GM21423 (cell line): ENCODE results near the gene PPID.
"Not testable (repeated sequence)": the region's sequence is repeated elsewhere in the genome, so short reads cannot be mapped to it uniquely, and the experiment has no call there.

Experiments used
- ATAC-seq: cut with Tn5 transposase; IDR thresholded peaks from one replicate; pipeline ENCODE4 v1.9.1; 2021; ENCODE audit warnings: mild to moderate bottlenecking, moderate library complexity; ENCODE audit not compliant: unreplicated experiment

Gene PPID

DNA sequence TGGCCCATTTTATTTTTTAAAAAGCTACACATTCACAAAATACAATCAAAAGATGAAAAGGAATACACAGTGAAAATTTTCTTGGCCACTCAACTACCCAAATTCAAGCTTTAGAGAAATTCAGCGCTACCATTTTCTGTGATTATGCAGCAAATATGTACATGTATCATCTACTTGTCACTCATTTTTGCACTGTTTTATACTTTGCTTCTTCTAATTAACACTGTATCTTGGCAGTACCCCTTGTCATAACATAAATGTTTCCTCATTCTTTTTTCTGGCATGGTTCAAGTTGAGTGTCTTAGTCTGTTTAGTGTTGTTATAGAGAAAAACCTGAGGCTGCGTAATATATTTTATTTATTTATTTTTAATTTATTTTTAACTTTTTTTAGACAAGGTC lies 15.7 kb upstream of the PPID start:
- ATAC-seq: no peak

DNA sequence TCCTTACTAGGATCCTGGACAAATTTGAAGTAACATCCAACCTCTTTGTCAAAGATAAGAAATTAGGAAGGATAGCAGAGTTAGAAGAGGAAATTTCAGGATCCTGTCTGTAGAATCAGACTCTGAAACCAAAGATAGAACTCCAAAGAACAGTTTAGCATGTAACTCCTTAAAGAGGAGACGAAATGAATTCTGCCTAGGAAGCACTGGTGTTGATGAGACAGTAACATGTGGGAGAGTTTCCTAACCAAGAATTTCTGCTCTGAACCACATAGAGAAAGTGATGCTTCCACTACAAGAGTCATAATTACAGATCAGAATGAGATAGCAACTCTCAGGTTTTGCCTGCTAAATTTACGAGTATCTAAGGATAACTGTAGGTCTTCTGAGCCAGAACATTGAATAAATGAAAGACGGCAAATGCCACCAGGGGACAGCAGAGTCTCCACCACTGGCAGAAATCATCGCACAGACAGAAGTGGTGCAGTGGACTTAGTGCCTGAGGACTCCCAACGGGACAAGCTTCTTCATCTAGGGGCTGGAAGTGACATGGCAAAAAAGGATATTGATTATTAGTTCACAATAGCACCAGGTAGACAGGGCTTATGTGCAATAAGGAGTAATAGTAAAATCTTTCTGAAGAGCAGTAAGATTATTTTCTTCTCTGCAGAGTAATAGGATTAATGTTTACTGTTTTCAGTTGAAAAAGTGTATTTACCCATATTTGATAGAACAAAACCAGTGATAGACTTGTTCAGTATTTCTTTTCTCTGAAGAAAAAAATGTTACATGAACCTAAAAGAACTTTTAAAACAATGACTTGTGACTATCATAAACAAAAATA lies 6.7 kb upstream of the PPID start:
- peak; percentile 95 for ATAC-seq

DNA sequence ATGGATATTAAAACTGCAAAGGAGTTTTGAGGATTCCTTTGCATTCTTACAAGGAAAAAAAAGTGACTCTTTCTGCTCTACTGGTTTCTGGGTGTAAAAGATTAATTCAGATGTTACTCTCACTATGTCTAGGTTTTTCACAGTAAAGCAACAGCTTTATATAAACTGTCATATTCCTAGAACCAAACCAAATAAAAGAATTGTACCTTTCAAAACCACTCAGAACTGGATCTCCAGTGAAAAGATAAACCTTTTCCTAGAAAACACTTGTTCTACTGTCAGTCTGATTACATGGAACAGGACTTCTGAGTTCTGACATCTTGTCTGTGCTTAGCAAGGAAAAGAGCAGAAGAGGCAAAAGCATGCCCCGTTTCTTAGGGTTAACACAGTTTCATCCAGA lies 5.0 kb upstream of the PPID start:
- no peak for ATAC-seq

DNA sequence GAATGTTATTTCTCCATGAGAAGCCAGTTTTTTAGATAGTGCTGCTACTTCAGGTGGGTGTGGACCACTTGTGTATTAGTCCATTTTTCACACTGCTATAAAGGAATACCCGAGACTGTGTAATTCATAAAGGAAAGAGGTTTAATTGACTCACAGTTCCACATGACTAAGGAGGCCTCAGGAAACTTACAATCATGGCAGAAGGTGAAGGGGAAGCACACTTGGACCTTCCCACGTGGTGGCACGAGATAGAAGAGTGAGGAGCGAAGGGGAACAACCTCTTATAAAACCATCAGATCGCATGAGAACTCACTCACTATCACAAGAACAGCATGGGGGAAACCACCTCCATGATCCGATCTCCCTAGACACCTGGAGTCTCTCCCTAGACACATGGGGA lies 3.4 kb upstream of the PPID start:
- no peak for ATAC-seq

DNA sequence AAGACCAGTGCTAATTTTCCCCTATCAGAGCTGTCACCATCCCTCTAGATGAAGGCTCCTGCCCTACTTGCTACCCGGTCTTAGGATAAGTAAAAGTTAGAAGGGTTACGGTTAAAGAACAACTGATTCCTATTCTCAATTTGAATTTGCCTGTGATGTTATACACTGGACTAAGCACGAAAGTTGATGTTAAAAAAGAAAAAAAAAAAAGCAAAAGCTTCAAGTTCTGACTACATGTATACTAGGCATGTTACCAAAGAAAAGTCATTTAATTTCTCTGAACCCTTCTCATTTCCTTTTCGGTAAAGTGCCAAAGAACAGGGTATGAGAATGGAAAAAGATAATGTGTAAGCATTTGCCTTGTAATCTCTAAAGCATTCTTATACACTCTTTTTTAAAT lies 1.4 kb upstream of the PPID start:
- ATAC-seq: no peak

DNA sequence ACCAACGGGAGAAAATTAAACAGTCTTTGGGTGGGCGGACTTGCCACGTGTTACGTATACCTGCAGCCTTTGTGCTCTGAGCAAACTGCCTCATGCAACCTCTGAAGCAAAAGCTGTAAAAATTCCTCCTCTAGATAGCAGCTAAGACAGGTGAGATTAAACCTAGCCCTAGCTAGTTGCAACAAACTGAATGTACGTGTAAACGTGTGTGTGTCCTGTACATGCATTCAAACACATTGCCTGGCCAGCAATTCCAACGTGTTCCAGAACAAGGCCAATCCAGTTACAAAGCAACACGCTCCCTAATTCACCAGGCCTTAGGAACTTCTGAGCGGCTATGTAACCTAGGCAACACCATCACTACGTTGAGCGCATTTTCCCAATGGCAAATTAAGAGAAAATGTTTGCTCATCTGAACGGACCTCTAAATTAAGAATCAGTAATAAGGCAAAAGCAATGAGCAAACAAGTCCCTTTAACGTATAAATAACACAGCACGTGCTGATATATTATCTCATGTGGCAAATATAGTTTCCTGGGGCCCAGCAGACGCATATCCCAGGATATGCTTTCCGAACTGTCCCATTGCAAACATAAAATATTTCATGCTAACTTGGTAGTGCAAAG lies 792 bp downstream of the PPID start:
- peak; percentile 3 for ATAC-seq

DNA sequence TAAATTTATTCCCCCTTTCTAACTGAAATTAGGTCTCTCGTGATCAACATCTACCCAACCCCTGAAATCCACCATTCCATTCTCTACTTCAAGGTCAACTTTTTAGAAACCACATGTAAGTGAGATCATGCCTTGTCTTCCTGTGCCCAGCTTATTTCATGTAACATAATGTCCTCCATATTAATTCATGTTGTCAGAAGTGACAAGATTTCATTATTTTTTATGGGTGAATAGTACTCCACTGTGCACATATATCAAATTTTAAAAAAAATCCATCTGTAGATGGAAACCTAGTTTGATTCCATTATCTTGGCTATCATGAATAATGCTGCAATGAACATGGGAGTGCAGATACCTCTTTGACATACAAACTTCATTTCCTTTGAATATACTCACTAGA lies 1.5 kb downstream of the PPID start:
- no peak for ATAC-seq

DNA sequence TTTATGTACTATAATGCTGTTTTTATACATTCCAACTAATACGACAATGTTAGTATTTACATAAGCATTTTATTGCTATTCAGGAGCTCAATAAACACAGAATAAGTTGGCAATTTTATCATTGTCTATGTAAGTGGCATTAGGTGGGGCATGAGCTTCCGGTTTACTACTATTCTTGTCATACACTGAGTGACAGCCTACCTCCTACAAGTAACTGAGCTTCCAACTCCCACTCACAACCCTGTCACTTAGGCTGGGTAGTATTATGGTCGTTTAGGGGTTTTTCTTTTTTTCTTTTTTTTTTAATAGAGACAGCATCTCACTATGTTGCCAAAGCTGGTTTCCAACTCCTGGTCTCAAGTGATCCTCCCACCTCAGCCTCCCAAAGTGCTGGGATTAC lies 7.4 kb downstream of the PPID start:
- ATAC-seq: no peak

DNA sequence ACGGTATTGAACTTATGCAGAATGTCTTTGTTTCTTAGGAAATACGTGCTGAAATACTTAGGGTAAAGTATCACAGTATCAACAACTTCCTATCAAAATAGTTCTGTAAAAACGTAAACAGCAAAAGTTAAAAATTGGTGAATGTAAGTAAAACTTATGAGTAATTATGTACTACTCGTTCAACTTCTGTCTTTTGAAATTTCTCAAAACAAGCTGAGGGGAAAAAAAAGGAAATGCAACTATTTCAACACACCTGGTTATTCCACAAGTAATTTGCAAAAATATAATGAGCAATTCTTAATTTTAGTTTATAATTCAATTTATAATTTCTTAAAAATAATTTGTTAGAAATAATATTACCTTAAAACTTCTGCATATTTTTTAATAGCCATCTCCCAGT lies 8.3 kb downstream of the PPID start:
- ATAC-seq: no peak

DNA sequence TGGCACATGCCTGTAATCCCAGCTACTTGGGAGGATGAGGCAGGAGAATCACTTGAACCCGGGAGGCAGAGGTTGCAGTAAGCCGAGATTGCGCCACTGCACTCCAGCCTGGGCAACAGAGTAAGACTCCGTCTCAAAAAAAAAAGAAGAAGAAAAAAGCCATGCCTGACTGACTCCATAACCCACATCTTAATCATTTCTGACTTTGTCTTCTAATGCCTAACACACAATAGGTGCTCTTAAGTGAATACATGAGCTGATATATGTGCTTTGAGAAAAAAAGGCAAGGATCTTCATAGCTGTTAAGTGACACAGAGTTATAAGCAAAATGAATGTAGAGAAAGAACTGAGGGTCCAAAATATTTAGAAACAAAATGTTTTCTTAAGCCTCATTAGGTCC lies 10.6 kb downstream of the PPID start:
- not testable (repeated sequence) for ATAC-seq

DNA sequence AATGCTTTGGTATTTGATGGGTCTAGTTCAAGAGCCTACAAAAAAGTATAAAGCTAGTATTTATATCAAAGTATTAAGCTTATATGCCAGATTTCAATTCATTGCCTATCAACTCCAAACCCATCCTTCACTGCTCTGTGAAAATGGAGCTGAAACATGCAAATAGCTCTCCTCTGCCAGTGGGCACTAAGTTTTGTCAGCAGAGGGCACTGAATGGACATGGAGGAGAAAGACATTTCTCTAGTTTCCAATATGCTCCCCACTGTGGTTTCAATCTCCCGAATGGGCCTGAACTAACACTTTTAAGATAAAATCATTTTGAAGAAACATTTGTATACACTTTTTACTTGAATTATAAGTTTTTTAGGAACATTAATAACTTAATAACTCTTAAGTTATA lies 12.4 kb downstream of the PPID start:
- ATAC-seq: no peak

DNA sequence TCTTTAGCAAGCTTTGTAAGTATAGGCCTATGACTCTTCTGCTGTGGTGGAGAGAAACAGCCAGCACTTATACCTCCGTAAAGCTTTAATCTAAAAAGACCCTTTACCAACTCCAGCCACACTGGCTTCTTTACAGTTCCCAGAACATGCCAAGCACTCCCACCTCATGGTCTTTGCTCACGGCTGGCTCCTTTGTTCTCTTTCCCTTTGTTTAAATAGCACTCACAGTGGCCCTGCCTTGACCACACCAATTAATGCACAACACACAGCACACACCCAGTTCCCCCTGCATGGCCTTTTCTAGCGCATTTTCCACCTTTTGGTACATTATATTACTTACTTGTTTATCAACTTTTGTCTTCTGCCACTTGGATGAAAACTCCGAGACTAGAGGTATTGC lies 18.9 kb downstream of the PPID start:
- ATAC-seq: no peak

DNA sequence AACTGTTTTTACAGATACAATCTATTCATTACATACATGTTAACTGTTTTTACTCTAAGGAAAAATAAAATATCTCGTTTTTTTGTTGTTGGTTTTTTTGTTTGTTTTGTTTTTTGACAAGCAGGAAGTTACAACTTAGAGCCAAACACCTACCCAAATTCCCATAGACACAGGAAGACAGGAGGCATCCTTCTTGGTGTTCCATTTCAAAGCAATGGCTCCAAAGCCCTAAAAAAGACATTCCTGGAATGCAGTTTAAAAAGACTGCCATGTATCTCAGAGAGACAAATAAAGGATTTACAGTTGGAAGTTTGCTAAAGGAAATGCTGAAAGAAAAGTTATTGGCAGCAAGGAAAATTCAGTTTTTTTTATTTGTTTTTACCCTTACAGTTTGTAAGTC lies 34.4 kb downstream of the PPID start:
- no peak for ATAC-seq

DNA sequence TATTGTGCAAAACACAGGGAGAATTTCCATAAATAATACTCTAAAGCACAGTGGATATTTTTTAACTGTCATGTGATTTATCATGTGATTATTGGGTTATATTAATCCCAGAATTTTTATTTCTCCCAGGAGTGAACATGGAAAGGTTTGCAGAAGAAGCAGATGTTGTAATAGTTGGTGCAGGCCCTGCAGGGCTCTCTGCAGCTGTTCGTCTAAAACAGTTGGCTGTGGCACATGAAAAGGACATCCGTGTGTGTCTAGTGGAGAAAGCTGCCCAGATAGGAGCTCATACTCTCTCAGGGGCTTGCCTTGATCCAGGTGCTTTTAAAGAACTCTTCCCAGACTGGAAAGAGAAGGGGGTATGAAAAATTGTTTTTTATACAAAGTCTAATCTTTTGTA lies 41.1 kb downstream of the PPID start:
- no peak for ATAC-seq

DNA sequence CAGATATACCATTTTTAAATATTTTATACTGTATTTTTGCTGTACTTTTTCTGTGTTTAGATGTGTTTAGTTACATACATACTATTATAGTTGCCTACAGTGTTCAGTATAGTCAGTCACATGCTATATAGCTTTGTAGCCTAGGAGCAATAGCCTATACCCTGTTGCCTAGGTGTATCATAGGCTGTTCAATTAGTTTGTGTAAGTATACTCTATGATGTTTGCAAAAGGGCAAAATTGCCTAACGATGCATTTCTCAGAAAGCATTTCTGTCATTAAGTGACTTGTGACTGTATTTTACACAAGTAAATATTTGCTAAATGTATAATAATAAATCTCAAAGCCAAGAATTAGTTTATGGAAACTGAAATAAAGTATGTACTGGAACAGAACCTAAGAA lies 41.6 kb downstream of the PPID start:
- ATAC-seq: no peak

DNA sequence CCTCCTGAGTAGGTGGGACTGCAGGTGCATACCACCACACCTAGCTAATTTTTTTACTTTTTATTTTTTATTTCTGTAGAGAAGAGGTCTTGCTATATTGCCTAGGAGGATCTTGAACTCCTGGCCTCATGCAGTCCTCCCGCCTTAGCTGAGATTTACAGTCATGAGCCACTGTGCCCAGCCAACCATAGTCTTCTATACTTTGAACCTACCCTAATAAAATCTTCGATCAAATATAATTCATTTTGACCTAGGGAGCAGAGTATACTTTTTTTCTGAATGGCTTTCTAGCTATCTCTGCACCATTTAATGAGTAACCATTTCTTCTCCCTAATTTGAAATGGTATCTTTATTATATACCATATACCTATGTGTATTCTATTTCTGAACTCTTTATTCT lies 44.4 kb downstream of the PPID start:
- no peak for ATAC-seq

DNA sequence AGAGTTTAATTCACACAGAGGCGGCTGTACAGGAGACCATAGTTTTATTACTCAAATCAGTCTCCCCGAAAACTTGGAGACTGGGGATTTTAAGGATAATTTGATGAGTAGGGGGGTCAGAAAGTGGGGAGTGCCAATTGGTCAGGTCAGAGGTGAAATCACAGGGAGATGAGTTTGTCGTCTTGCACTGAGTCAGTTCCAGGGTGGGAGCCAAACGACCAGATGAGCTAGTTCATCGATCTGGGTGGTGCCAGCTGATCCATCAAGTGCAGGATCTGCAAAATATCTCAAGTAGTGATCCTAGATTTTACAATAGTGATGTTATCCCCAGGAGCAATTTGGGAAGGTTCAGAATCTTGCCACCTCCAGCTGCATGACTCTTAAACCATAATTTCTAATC lies 47.1 kb downstream of the PPID start:
- ATAC-seq: no peak

DNA sequence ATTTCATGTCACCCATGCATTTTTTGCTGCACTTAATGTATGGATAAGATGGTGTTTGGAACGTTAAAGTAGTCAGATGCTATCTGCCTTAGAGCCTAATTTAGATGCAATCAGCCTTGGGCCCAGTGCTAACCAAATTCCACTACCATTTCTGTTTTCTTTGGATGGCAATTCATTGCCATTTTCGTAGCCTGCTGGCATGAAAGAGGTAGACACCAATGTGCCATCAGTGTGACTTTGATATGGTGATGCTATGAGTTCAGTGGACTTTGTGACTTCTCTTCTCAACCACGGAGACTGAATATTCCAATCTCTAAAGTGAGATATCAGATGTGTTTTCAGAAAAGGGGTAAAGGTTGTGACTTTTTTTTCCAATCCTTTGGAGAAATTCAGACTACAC lies 49.6 kb downstream of the PPID start:
- no peak for ATAC-seq

DNA sequence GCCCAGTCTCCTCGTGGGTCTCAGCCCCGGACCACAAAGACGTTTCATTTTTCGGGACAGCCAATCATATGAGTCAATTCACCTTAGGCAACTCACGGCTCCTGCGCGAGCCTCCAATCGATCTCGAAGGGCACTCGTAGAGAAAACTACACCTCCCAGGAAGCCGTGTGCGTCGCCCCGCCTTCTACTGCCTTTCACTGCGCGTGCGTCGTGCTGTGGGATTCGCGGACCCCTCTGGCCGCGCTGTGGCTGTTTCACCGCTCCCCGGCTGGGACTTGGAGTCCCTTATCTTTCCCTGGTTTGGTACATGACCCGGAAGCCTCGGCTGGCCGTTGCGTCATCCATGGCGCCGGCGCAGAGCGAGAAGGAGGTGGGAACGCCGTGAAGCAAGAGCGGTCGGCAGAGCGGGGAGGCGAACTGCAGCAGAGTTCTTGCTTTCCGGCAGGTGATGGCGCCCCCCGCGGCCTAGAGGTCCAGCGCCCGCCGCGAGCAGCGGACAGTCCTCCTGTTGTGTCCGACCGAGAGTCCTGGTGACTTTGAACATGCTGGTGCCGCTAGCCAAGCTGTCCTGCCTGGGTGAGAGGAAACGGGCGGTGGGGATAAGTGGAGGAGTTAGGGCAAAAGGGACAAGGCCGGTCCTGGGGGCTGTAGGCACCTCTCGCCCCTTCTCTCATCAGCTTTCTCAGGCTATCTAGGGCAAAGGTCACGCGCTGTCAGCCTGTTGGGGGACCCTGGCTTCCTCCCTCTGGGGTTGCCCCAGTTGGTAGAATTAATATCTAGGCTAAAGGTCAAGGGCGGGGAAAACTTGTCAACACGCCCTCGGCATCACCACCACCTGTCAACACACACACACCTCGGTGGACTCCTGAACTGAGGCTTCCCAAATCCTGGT lies 51.0 kb downstream of the PPID start, which contains the start of gene ETFDH:
Gene ETFDH, plus strand, starts transcription at position 382 of the 892 bp plus-strand sequence. Its CDS starts 161 bp downstream, at position 543.
- peak; percentile 84 for ATAC-seq

DNA sequence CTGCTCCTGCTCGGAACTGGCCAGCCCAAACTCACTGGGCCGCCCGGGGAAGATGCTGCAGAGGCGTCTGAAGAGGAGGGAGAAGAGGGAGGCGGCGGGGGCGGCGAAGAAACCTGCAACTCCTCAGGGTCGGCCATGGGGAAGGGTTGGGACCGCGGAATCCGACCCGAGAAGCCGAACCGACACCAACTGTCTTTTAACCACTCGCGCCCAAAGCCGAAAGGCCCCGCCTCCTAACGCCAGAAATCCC lies 51.6 kb downstream of the PPID start, which contains the start of gene C4orf46:
Gene C4orf46, minus strand, starts transcription at position 223 of the 250 bp plus-strand sequence. Its CDS starts 86 bp downstream, at position 137.
- ATAC-seq: no peak

DNA sequence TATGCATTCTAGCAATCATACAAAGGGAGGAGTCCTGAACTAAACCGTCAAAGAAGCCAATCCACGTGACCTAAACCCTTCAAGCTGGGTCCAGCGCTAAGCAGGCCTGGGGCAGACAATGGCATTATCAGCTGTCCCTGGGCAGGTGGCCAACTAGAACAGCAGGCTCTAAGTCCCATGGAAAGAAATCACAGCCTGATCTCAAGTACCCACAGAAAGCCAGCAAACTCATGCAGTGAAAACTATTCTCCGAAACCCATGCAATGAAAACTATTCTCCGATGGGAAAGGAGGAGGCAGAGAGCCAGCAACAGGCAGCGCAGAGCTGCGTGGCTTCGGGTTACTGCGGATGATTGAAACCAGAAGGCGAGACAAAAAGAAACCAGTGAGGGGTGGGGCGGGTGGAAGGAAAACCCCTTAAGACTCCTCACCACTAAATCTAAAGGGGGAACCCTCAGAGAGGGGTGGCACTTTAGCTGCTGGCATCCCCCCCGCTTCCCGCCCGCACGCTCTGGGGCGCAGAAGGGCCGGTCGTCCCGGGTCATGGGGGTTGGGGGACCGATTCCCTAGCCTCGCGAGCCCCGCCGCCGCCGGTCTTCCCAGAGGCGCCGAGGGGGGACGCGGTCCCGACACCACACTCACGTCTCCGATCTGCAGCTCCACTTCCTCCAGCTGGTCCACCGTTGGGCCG lies 52.1 kb downstream of the PPID start:
- peak; percentile 27 for ATAC-seq
